Lower lobe of right lung (tissue), 2 donors: ENCODE results near the gene SULT1E1. TPM values are rescaled to one million over a fixed set of nuclear protein-coding genes. Genes with fewer than 3 reads are reported as not detected.

Experiments used
- ATAC-seq, 2 donors: fragments of 200-7000 bp; cut with Tn5 transposase; one replicate each; pipeline ENCODE4 v1.9.1; 2020 to 2022; ENCODE audit warnings: mild to moderate bottlenecking in 2 of 2, moderate library complexity in 2 of 2
- DNase-seq: peaks from one replicate; pipeline ENCODE4 v3.0.0-alpha.2; 2020
- H3K27ac ChIP-seq: fragments of 200-600 bp; one replicate; pipeline ENCODE4 v1.8.0; 2022
- H3K27me3 ChIP-seq: fragments of 200-600 bp; one replicate; pipeline ENCODE4 v1.8.0; 2022; ENCODE audit warnings: low read depth
- H3K36me3 ChIP-seq: fragments of 200-600 bp; one replicate; pipeline ENCODE4 v1.8.0; 2022; ENCODE audit warnings: mild to moderate bottlenecking
- H3K4me1 ChIP-seq: fragments of 200-600 bp; one replicate; pipeline ENCODE4 v1.8.0; 2022
- H3K4me3 ChIP-seq: fragments of 200-600 bp; one replicate; pipeline ENCODE4 v1.8.0; 2022; ENCODE audit warnings: mild to moderate bottlenecking
- H3K9me3 ChIP-seq: fragments of 200-600 bp; one replicate; pipeline ENCODE4 v1.8.0; 2022
- CTCF ChIP-seq: fragments of 200-600 bp; IDR thresholded peaks from one replicate; pipeline ENCODE4 v1.8.0; 2022; ENCODE audit warnings: antibody characterized with exemption, mild to moderate bottlenecking
- intact Hi-C: fragments of 100-400 bp; cut with DNase I; formaldehyde crosslinking; loops from one replicate; pipeline ENCODE4 v1.11.0; 2022
- total RNA-seq: library from RNA; stranded (reverse); fragmentation: NEBNext Ultra II Directional; extraction: Animal tissue kit (Norgen Biotek cat#: 25700); gene quantifications from one replicate; pipeline ENCODE4 v1.2.1, GENCODE V29; 2021
- donor health status: DM: no; HTN: yes; CAD: no; lungs with severe emphysema.

SULT1E1 gene
- total RNA-seq, 1 donor from 2014 or later: 1.0 TPM

GRCh38 chr4:69823048-69823447 lies 36.9 kb downstream of the SULT1E1 start:
- no peak for TF ChIP-seq CTCF
- Histone ChIP-seq H3K27ac (no peak overlapping the region), H3K4me3 (no peak overlapping the region), H3K27me3 (no peaks in the 10 kb centered on the region), H3K4me1 (no peaks in the 10 kb centered on the region), H3K36me3 (no peaks in the 10 kb centered on the region), H3K9me3 (no peaks in the 10 kb centered on the region)
- intact Hi-C loops: no loop called here
- no peak for DNase-seq
- no peak for ATAC-seq

GRCh38 chr4:69822198-69822597 lies 37.7 kb downstream of the SULT1E1 start:
- Histone ChIP-seq H3K4me3 (no peak overlapping the region), H3K36me3 (no peaks in the 10 kb centered on the region), H3K27ac (no peak overlapping the region), H3K4me1 (no peaks in the 10 kb centered on the region), H3K9me3 (no peaks in the 10 kb centered on the region), H3K27me3 (no peaks in the 10 kb centered on the region)
- ATAC-seq (no peak), DNase-seq (no peak)
- intact Hi-C loops: no loop called here
- TF ChIP-seq CTCF: no peak

GRCh38 chr4:69818060-69818639 lies 41.8 kb downstream of the SULT1E1 start:
- no peaks in the 10 kb centered on the region for H3K36me3 ChIP-seq
- DNase-seq (no peak), ATAC-seq (no peak)
- H3K4me1 ChIP-seq: no peaks in the 10 kb centered on the region
- intact Hi-C loops: no loop called here
- no peaks in the 10 kb centered on the region for H3K27me3 ChIP-seq
- H3K4me3 ChIP-seq: no peak overlapping the region
- no peak for TF ChIP-seq CTCF
- no peak overlapping the region for H3K27ac ChIP-seq
- no peaks in the 10 kb centered on the region for H3K9me3 ChIP-seq

GRCh38 chr4:69816236-69816635 lies 43.7 kb downstream of the SULT1E1 start:
- H3K36me3 ChIP-seq: no peaks in the 10 kb centered on the region
- no peak overlapping the region for H3K27ac ChIP-seq
- no peaks in the 10 kb centered on the region for H3K27me3 ChIP-seq
- no peak for TF ChIP-seq CTCF
- DNase-seq (no peak), ATAC-seq (no peak)
- no peak overlapping the region for H3K4me3 ChIP-seq
- intact Hi-C loops: no loop called here
- no peaks in the 10 kb centered on the region for H3K9me3 ChIP-seq
- no peaks in the 10 kb centered on the region for H3K4me1 ChIP-seq

GRCh38 chr4:69813628-69814027 lies 46.3 kb downstream of the SULT1E1 start:
- ATAC-seq (no peak), DNase-seq (no peak)
- no peaks in the 10 kb centered on the region for H3K4me1 ChIP-seq
- no peaks in the 10 kb centered on the region for H3K27me3 ChIP-seq
- H3K36me3 ChIP-seq: no peaks in the 10 kb centered on the region
- no peak overlapping the region for H3K27ac ChIP-seq
- H3K9me3 ChIP-seq: no peaks in the 10 kb centered on the region
- no peak overlapping the region for H3K4me3 ChIP-seq
- intact Hi-C loops: no loop called here
- no peak for TF ChIP-seq CTCF

- no peak for DNase-seq
- Histone ChIP-seq H3K4me1 (no peaks in the 10 kb centered on the region), H3K9me3 (no peaks in the 10 kb centered on the region), H3K4me3 (no peak overlapping the region), H3K27ac (no peak overlapping the region), H3K36me3 (no peaks in the 10 kb centered on the region), H3K27me3 (no peaks in the 10 kb centered on the region)
- intact Hi-C loops: no loop called here
- ATAC-seq: no peak
- TF ChIP-seq CTCF: no peak
Observed at GRCh38 chr4:69811166-69811565, 48.8 kb downstream of the SULT1E1 start.
